Mesenchymal stem cell (in vitro differentiated cells and primary cell): ENCODE measurements around the gene PEX3.
A peak's percentile ranks its signal among the peaks of the same experiment; 100 is the strongest.
"Not testable (repeated sequence)": the region's sequence is repeated elsewhere in the genome, so short reads cannot be mapped to it uniquely, and the experiment has no call there.

ENCODE experiments used
- DNase-seq: peaks from one replicate; pipeline ENCODE4 v3.0.0-alpha.2; 2013
- H2AFZ ChIP-seq: one replicate; pipeline ENCODE4 v1.6.1; 2013; ENCODE audit warnings: low read depth, mild to moderate bottlenecking, control low read depth, inconsistent platforms, low read length, moderate library complexity
- H2AK5ac ChIP-seq: 2 replicates; pipeline ENCODE4 v1.6.1; 2013; ENCODE audit warnings: low read length, moderate library complexity, mild to moderate bottlenecking, inconsistent platforms; ENCODE audit not compliant: severe bottlenecking
- H2BK120ac ChIP-seq: one replicate; pipeline ENCODE4 v1.6.1; 2013; ENCODE audit warnings: low read depth, mild to moderate bottlenecking, inconsistent platforms, low read length, moderate library complexity
- H2BK12ac ChIP-seq, 2 experiments: one replicate each; pipeline ENCODE4 v1.6.1; 2013; ENCODE audit warnings: inconsistent platforms in 2 of 2, low read length in 2 of 2, mild to moderate bottlenecking in 2 of 2, moderate library complexity in 2 of 2, control low read depth in 1 of 2
- H2BK15ac ChIP-seq: one replicate; pipeline ENCODE4 v1.6.1; 2013; ENCODE audit warnings: mild to moderate bottlenecking, low read depth, inconsistent platforms; ENCODE audit not compliant: poor library complexity, severe bottlenecking
- H2BK5ac ChIP-seq: 2 replicates; pipeline ENCODE4 v1.6.1; 2013; ENCODE audit warnings: low read depth, mild to moderate bottlenecking, low read length, control low read depth, inconsistent platforms; ENCODE audit not compliant: poor library complexity, severe bottlenecking
- H3K14ac ChIP-seq, 2 experiments: one replicate each; pipeline ENCODE4 v1.6.1; 2013; ENCODE audit warnings: inconsistent platforms in 2 of 2, low read length in 2 of 2, control low read depth in 1 of 2, mild to moderate bottlenecking in 1 of 2, moderate library complexity in 1 of 2
- H3K18ac ChIP-seq, 2 experiments: one replicate each; pipeline ENCODE4 v1.6.1; 2013; ENCODE audit warnings: inconsistent platforms in 2 of 2, low read length in 2 of 2, control low read depth in 1 of 2, low read depth in 1 of 2, mild to moderate bottlenecking in 1 of 2
- H3K23ac ChIP-seq, 2 experiments: one replicate each; pipeline ENCODE4 v1.6.1; 2013; ENCODE audit warnings: inconsistent platforms in 2 of 2, low read length in 2 of 2, mild to moderate bottlenecking in 2 of 2, moderate library complexity in 2 of 2, control low read depth in 1 of 2
- H3K27ac ChIP-seq: 2 replicates; pipeline ENCODE4 v1.5.1; 2013; ENCODE audit warnings: mild to moderate bottlenecking, moderate library complexity, low read length, control low read depth, inconsistent platforms; ENCODE audit not compliant: poor library complexity, severe bottlenecking
- H3K27me3 ChIP-seq, 2 experiments: 2 replicates each; pipeline versions ENCODE4 v1.6.1 to v1.7.0; 2013; ENCODE audit warnings: low read length in 2 of 2, mild to moderate bottlenecking in 2 of 2, moderate library complexity in 2 of 2, control low read depth in 1 of 2, inconsistent platforms in 1 of 2; ENCODE audit not compliant: control insufficient read depth in 1 of 2, insufficient read depth in 1 of 2
- H3K36me3 ChIP-seq, 2 experiments: 2 replicates each; pipeline versions ENCODE4 v1.6.1 to v1.7.0; 2013; ENCODE audit warnings: low read length in 2 of 2, control low read depth in 1 of 2, inconsistent platforms in 1 of 2, low read depth in 1 of 2, mild to moderate bottlenecking in 1 of 2; ENCODE audit not compliant: insufficient read depth in 2 of 2, control insufficient read depth in 1 of 2
- H3K4ac ChIP-seq, 2 experiments: one replicate each; pipeline ENCODE4 v1.6.1; 2013; ENCODE audit warnings: inconsistent platforms in 2 of 2, low read length in 2 of 2, mild to moderate bottlenecking in 2 of 2, moderate library complexity in 2 of 2, control low read depth in 1 of 2, low read depth in 1 of 2
- H3K4me1 ChIP-seq: 2 replicates; pipeline ENCODE4 v1.6.1; 2013; ENCODE audit warnings: low read depth, low read length, control low read depth; ENCODE audit not compliant: control insufficient read depth, insufficient read depth
- H3K4me2 ChIP-seq: 2 replicates; pipeline ENCODE4 v1.6.1; 2013; ENCODE audit warnings: low read length, mild to moderate bottlenecking, inconsistent platforms; ENCODE audit not compliant: poor library complexity, severe bottlenecking
- H3K4me3 ChIP-seq, 2 experiments: 2 replicates each; pipeline versions ENCODE4 v1.5.1 to v1.7.0; 2013; ENCODE audit warnings: low read length in 2 of 2, mild to moderate bottlenecking in 2 of 2, control low read depth in 1 of 2, low read depth in 1 of 2; ENCODE audit not compliant: insufficient read depth in 1 of 2
- H3K79me1 ChIP-seq: replicated peaks from 2 replicates; pipeline ENCODE4 v1.6.1; 2013; ENCODE audit warnings: mild to moderate bottlenecking, control low read depth, low read length, inconsistent platforms; ENCODE audit not compliant: poor library complexity, severe bottlenecking
- H3K9ac ChIP-seq: 2 replicates; pipeline ENCODE4 v1.7.0; 2013; ENCODE audit warnings: mild to moderate bottlenecking, low read length, moderate library complexity
- H3K9me3 ChIP-seq: 2 replicates; pipeline ENCODE4 v1.7.0; 2013; ENCODE audit warnings: mild to moderate bottlenecking, low read length; ENCODE audit not compliant: control insufficient read depth
- H4K8ac ChIP-seq: one replicate; pipeline ENCODE4 v1.6.1; 2013; ENCODE audit warnings: inconsistent platforms, mild to moderate bottlenecking, low read length, moderate library complexity
- H4K91ac ChIP-seq: one replicate; pipeline ENCODE4 v1.6.1; 2013; ENCODE audit warnings: mild to moderate bottlenecking, low read length, inconsistent platforms
- WGBS: methylation state at CpG from one replicate; pipeline ENCODE4 v1.1.7; 2013; ENCODE audit warnings: mixed read lengths; 5-methylcytosine and 5-hydroxymethylcytosine counted together

Gene PEX3

GRCh38 chr6:143447865-143448264 lies 2.7 kb upstream of the PEX3 start:
- not testable (repeated sequence) for H2BK12ac ChIP-seq, H3K4me1 ChIP-seq, H4K8ac ChIP-seq, H3K9ac ChIP-seq, H3K27ac ChIP-seq, DNase-seq, H4K91ac ChIP-seq, H3K9me3 ChIP-seq, H2BK15ac ChIP-seq, H3K14ac ChIP-seq, H3K23ac ChIP-seq, H2AFZ ChIP-seq, H2BK120ac ChIP-seq, H3K4ac ChIP-seq, H3K27me3 ChIP-seq, H2BK5ac ChIP-seq, H3K4me3 ChIP-seq, H2AK5ac ChIP-seq, H3K4me2 ChIP-seq, H3K18ac ChIP-seq, H3K36me3 ChIP-seq
- H3K79me1 ChIP-seq, result peaks cover 25% of the 10 kb centered on the region
- WGBS, result no CpG with 5 or more reads among the region's 2 CpGs

GRCh38 chr6:143449082-143449713 lies 1.4 kb upstream of the PEX3 start:
- no peak overlapping the region for H3K14ac ChIP-seq
- H2BK5ac ChIP-seq, result no peak overlapping the region
- H3K4ac ChIP-seq, result no peak overlapping the region
- no peak overlapping the region for H3K27ac ChIP-seq
- H3K4me1 ChIP-seq, result no peaks in the 10 kb centered on the region
- no peak overlapping the region for H2AFZ ChIP-seq
- H3K36me3 ChIP-seq, result peaks cover 0 to 12% of the 10 kb centered on the region in 2 experiments
- H2BK120ac ChIP-seq, result no peak overlapping the region
- no peak overlapping the region for H2BK12ac ChIP-seq
- H2BK15ac ChIP-seq, result no peak overlapping the region
- no peak overlapping the region for H3K23ac ChIP-seq
- H4K91ac ChIP-seq, result no peak overlapping the region
- WGBS, result 87% methylated on average over 6 of the region's 6 CpGs
- no peak overlapping the region for H3K18ac ChIP-seq
- no peak for DNase-seq
- H3K4me3 ChIP-seq, result peak overlapping the region in 1 of 2 experiments; percentile 99
- no peak overlapping the region for H4K8ac ChIP-seq
- peak overlapping the region; percentile 91 for H3K9ac ChIP-seq
- H2AK5ac ChIP-seq, result no peak overlapping the region
- H3K27me3 ChIP-seq, result no peaks in the 10 kb centered on the region
- H3K79me1 ChIP-seq, result peaks cover 29% of the 10 kb centered on the region
- H3K4me2 ChIP-seq, result peak overlapping the region; percentile 11
- no peaks in the 10 kb centered on the region for H3K9me3 ChIP-seq

- DNase-seq, result peak; percentile 57
- H4K91ac ChIP-seq, result no peak overlapping the region
- H3K27ac ChIP-seq, result peak overlapping the region; percentile 56
- 24% methylated on average over 6 of the region's 19 CpGs for WGBS
- H2BK15ac ChIP-seq, result no peak overlapping the region
- H3K18ac ChIP-seq, result peak overlapping the region in 1 of 2 experiments; percentile 16
- H2AK5ac ChIP-seq, result no peak overlapping the region
- H3K36me3 ChIP-seq, result peaks cover 0 to 14% of the 10 kb centered on the region in 2 experiments
- H3K4me1 ChIP-seq, result no peaks in the 10 kb centered on the region
- H3K9me3 ChIP-seq, result no peaks in the 10 kb centered on the region
- no peak overlapping the region for H2BK120ac ChIP-seq
- peak overlapping the region; percentile 91 for H3K9ac ChIP-seq
- H3K4ac ChIP-seq, result peak overlapping the region in 1 of 2 experiments; percentile 67
- peak overlapping the region; percentile 84 for H3K4me2 ChIP-seq
- H2AFZ ChIP-seq, result peak overlapping the region; percentile 96
- peak overlapping the region; percentile 92 for H4K8ac ChIP-seq
- no peak overlapping the region for H2BK5ac ChIP-seq
- no peaks in the 10 kb centered on the region for H3K27me3 ChIP-seq
- H3K23ac ChIP-seq, result no peak overlapping the region
- peaks cover 29% of the 10 kb centered on the region for H3K79me1 ChIP-seq
- H2BK12ac ChIP-seq, result peak overlapping the region in 1 of 2 experiments; percentile 14
- no peak overlapping the region for H3K14ac ChIP-seq
- H3K4me3 ChIP-seq, result peak overlapping the region; percentile 90 to 99
Observed at GRCh38 chr6:143449714-143450452, 722 bp upstream of the PEX3 start.

GRCh38 chr6:143451531-143451930 lies 926 bp downstream of the PEX3 start:
- Histone ChIP-seq H4K91ac (no peak overlapping the region), H3K79me1 (peaks cover 28% of the 10 kb centered on the region), H3K4me3 (peak overlapping the region in 1 of 2 experiments; percentile 99), H3K4me1 (no peaks in the 10 kb centered on the region), H2AK5ac (no peak overlapping the region), H3K4me2 (peak overlapping the region; percentile 76), H3K27me3 (no peaks in the 10 kb centered on the region), H3K9ac (peak overlapping the region; percentile 91), H3K18ac (no peak overlapping the region), H3K4ac (no peak overlapping the region), H3K27ac (no peak overlapping the region), H2BK12ac (no peak overlapping the region), H2BK120ac (no peak overlapping the region), H2BK15ac (no peak overlapping the region), H3K23ac (no peak overlapping the region), H3K14ac (no peak overlapping the region), H3K36me3 (peaks cover 0 to 11% of the 10 kb centered on the region in 2 experiments), H3K9me3 (no peaks in the 10 kb centered on the region), H2AFZ (no peak overlapping the region), H4K8ac (no peak overlapping the region), H2BK5ac (no peak overlapping the region)
- DNase-seq, result peak; percentile 11
- WGBS, result no CpG with 5 or more reads among the region's 4 CpGs
